HG03175 (cell line): Measurements from ENCODE around the gene LARGE2.

Experiments
- ATAC-seq: cut with Tn5 transposase; IDR thresholded peaks from one replicate; pipeline ENCODE4 v1.9.1; 2021; ENCODE audit warnings: mild to moderate bottlenecking, moderate library complexity; ENCODE audit not compliant: unreplicated experiment

The LARGE2 gene

GRCh38 chr11:45928535-45929215 is 6.2 kb downstream of the LARGE2 start:
- ATAC-seq, result no peak

- ATAC-seq, result peak; percentile 17
These were observed 7.1 kb downstream of the LARGE2 start for GRCh38 chr11:45929486-45930030.

DNA sequence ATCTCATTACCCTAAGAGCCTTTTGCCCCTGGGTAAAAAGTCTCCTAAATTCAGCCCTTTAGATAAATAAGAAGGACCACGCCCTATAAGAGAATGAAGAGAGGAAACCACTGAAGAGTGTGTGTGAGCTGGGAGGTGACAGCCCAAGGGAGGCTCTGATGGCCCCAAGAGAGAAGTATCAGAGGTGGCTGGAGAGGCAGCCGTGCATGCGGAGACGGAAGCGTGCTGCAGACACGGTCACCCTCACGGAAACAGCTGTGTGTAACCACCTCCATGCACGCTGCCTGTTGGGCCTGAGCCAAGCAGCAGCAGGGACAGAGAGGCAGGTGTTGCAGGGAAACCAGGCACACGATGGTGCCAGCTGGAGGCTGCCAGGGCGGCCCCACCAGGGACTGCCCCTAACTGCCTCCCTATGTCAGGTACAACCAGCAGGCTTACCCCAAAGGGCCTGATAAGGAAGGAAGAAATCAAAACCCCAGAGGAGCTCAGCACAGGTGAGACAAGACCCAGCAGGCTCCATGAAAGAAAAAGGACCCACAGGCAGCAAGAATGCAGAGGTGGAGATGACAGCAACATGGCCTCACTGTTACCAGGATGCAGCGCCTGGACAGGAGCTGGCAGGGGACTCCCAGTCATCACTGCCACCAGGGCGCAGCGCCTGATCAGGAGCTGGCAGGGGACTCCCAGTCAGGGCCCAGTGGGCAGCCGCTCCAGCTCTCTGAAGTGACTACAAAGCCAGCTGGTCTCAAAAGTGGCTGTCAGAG is 7.8 kb downstream of the LARGE2 start:
- ATAC-seq, result peak; percentile 97

- ATAC-seq, result no peak
These were observed 8.6 kb downstream of the LARGE2 start for GRCh38 chr11:45930951-45931570.

DNA sequence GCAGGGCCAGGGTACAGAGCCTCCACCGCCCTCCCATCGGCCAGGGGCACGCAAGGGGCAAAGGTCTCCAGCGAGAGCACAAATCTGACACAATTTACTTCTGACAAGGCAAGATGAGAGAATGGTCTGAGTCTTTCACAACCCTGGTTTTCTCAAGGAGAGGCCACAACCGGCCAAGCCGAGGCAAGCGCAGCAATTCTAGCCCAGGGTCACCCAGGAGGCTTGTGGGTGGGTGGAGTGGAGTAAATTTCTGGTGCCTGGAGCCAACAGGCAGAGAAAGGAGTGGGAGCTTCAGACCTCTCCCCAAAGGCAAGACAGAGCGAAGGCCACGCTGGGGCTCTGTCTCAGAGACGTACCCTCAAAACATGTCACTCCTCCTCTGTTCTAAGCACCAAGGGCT is 9.3 kb downstream of the LARGE2 start:
- ATAC-seq, result no peak

DNA sequence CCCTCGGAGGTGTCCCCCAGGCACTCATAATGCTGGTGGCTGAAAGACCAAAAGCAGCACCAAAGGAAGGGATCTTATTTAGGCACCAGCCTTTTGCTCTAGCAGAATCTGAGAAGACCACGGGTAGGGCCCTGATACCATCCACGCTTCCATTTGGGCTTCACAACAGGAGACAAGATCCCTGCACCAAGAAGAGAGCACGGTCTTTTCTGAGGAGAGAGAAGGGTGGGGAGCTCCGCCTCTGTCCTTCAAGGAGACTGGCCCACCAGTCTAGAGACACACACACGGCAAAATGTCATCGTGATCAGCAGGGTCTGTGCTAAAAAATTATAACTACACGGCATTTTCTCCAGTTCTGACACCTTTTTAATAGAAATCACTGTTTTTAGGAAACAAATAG is 9.8 kb downstream of the LARGE2 start:
- no peak for ATAC-seq

GRCh38 chr11:45933131-45933831 is 10.8 kb downstream of the LARGE2 start:
- no peak for ATAC-seq

GRCh38 chr11:45933846-45934579 is 11.6 kb downstream of the LARGE2 start:
- no peak for ATAC-seq

DNA sequence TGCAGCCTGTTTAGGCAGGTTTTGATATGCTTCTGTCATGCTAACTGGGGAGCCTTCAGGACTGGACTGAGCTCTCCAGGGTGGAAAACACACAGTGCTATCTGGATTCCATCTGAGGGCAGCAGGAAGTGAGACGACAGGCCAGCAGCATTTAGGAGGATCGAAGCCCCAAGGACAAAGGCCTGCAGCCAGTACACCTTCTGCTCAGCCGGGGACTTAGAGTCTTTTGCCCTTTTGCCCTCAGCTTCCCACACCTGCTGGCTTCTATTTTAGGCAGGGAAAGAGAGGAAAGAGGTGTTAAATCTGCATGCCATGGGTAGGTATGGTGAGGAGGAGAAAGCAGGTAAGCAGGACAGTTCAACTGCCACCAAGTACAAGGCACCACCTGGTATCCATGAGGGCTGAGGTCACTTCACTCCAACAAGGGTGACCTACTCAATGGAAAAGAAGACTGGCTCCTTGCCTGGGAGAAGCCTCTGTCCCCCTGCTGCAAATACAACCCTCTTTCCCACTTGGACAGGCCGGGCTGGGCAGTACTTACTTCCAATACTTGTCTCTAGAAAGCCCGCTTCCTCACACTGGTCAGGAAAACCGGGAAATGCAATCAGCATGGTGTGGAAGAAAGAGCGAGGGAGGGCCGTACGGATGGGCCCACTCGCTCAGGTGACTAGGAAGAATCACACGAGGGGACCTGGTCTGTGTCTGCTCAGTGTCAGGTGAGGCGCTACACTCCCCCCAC is 12.3 kb downstream of the LARGE2 start:
- ATAC-seq, result no peak

GRCh38 chr11:45935349-45936064 is 13.1 kb downstream of the LARGE2 start:
- no peak for ATAC-seq

GRCh38 chr11:45936511-45937054 is 14.1 kb downstream of the LARGE2 start:
- no peak for ATAC-seq

GRCh38 chr11:45937916-45938315 is 15.5 kb downstream of the LARGE2 start:
- no peak for ATAC-seq

GRCh38 chr11:45939836-45940235 is 17.4 kb downstream of the LARGE2 start:
- no peak for ATAC-seq

GRCh38 chr11:45941285-45941684 is 18.8 kb downstream of the LARGE2 start:
- no peak for ATAC-seq

DNA sequence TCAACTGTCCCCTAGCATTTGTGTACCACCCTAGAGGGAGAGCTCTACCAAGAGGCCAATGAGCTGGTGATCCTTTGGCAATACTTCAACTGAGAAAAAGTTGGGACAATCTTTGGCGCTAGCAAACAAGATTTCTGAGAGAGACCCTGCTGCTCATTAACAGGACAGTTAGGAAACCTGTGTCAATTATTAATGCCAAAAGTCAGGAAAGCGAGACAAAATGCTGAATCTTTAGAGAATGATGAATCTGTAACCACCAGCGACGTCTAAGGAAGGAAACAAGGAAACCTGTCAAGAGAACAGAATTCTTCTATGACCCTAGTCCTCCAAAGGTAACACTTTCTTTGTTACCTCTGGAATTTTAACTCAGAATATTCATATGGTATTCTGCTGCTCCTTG is 19.9 kb downstream of the LARGE2 start:
- no peak for ATAC-seq

GRCh38 chr11:45945397-45945999 is 23.0 kb downstream of the LARGE2 start:
- no peak for ATAC-seq

- no peak for ATAC-seq
These were observed 25.4 kb downstream of the LARGE2 start for GRCh38 chr11:45947885-45948284.

DNA sequence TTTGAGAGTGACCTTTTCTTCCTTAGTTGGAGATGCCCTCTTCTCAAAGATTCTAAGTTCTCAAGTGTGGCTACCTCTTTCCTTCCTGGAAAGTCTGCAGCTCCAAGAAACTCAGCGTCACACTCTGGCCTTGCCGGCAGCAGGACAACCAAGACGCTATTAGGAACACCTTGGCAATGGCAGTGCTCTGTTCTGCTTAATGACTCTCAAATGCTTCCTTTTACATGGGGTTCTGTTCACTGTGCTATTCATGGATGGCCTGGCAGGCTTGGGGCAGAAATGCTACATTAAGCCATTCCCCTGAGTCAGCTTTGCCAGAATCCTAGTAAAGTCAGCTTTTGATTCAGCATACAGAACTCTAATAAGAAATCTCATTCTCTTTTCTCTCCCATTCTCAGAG is 25.9 kb downstream of the LARGE2 start:
- no peak for ATAC-seq
